ENCODE results near the gene F7.
"Not testable (repeated sequence)": the region's sequence is repeated elsewhere in the genome, so short reads cannot be mapped to it uniquely, and the experiment has no call there.

The F7 gene

GRCh38 chr13:113105032-113105920 lies at the start of gene F7:
Gene F7, plus strand, starts transcription at chr13:113105791. Its CDS starts 51 bp downstream, at chr13:113105842.
- in situ Hi-C loops (cut with MboI; ENCODE audit: low sequenced_read_pairs): no loop called here

GRCh38 chr13:113057084-113057483 lies 48.5 kb upstream of the F7 start:
- in situ Hi-C loops (cut with MboI; ENCODE audit: low sequenced_read_pairs): no loop called here

- in situ Hi-C loops (cut with MboI; ENCODE audit: low sequenced_read_pairs): not testable (repeated sequence)
Measured at GRCh38 chr13:113057559-113057958, 48.0 kb upstream of the F7 start.

- in situ Hi-C loops (cut with MboI; ENCODE audit: low sequenced_read_pairs): no loop called here
Measured at GRCh38 chr13:113058129-113058987, 47.2 kb upstream of the F7 start.

GRCh38 chr13:113058988-113059850 lies 46.4 kb upstream of the F7 start:
- in situ Hi-C loops (cut with MboI; ENCODE audit: low sequenced_read_pairs): no loop called here

- in situ Hi-C loops (cut with MboI; ENCODE audit: low sequenced_read_pairs): no loop called here
Measured at GRCh38 chr13:113059891-113060290, 45.7 kb upstream of the F7 start.

- in situ Hi-C loops (cut with MboI; ENCODE audit: low sequenced_read_pairs): no loop called here
Measured at GRCh38 chr13:113060557-113061270, 44.9 kb upstream of the F7 start.

- in situ Hi-C loops (cut with MboI; ENCODE audit: low sequenced_read_pairs): no loop called here
Measured at GRCh38 chr13:113061271-113061625, 44.3 kb upstream of the F7 start.

GRCh38 chr13:113061796-113062425 lies 43.7 kb upstream of the F7 start:
- in situ Hi-C loops (cut with MboI; ENCODE audit: low sequenced_read_pairs): no loop called here

- in situ Hi-C loops (cut with MboI; ENCODE audit: low sequenced_read_pairs): no loop called here
Measured at GRCh38 chr13:113062691-113063090, 42.9 kb upstream of the F7 start.

- in situ Hi-C loops (cut with MboI; ENCODE audit: low sequenced_read_pairs): no loop called here
Measured at GRCh38 chr13:113063091-113063491, 42.5 kb upstream of the F7 start.

- in situ Hi-C loops (cut with MboI; ENCODE audit: low sequenced_read_pairs): no loop called here
Measured at GRCh38 chr13:113064000-113064533, 41.5 kb upstream of the F7 start.

- in situ Hi-C loops (cut with MboI; ENCODE audit: low sequenced_read_pairs): no loop called here
Measured at GRCh38 chr13:113064534-113065405, 40.8 kb upstream of the F7 start.

- in situ Hi-C loops (cut with MboI; ENCODE audit: low sequenced_read_pairs): no loop called here
Measured at GRCh38 chr13:113065406-113066141, 40.0 kb upstream of the F7 start.

- in situ Hi-C loops (cut with MboI; ENCODE audit: low sequenced_read_pairs): no loop called here
Measured at GRCh38 chr13:113066142-113066455, 39.5 kb upstream of the F7 start.

GRCh38 chr13:113066746-113067145 lies 38.8 kb upstream of the F7 start:
- in situ Hi-C loops (cut with MboI; ENCODE audit: low sequenced_read_pairs): no loop called here

GRCh38 chr13:113069861-113070805 lies 35.5 kb upstream of the F7 start:
- in situ Hi-C loops (cut with MboI; ENCODE audit: low sequenced_read_pairs): no loop called here

Measured in HL-60/S4 treated with phorbol 12-myristate 13-acetate at 8.2 ng/mL for 4 days and 3 days (cell line).